ENCODE measurements around the gene NPAS1. TPM values are rescaled to one million over a fixed set of nuclear protein-coding genes. Genes with fewer than 3 reads are reported as not detected.

Gene NPAS1
- total RNA-seq, 1 donor from 2014 or later: not detected

DNA sequence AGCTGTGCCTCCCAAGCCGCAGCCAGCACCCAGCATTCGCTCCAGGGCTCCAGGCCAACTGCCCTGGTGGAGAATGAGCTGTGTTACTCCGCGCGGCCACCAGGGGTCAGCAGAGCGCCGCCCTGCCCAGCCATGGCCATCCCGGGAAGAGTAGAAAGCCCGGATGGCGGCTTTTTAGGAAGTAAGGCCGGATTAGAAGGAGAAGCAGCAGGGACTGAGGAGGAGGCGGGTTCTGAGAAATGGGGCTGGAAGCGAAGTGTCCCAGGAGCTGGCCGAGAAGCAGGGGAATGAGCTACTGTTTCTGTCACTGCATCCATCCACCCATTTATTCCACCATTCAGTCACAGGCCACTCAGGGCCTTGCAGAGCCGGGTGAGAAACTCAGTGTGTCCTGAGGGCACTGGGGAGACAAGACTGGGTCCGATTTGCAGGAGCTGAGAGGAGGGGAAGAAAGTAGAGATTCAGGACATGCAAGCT is 6.6 kb upstream of the NPAS1 start:
- intact Hi-C loops (cut with micrococcal nuclease): loop anchor here (1.0 to 2.0 kb wide), 3 partner anchors 19 to 232 kb away; no protein-coding TSS in a partner anchor

GRCh38 chr19:47018923-47019322 is 714 bp upstream of the NPAS1 start:
- intact Hi-C loops (cut with micrococcal nuclease): no loop called here

DNA sequence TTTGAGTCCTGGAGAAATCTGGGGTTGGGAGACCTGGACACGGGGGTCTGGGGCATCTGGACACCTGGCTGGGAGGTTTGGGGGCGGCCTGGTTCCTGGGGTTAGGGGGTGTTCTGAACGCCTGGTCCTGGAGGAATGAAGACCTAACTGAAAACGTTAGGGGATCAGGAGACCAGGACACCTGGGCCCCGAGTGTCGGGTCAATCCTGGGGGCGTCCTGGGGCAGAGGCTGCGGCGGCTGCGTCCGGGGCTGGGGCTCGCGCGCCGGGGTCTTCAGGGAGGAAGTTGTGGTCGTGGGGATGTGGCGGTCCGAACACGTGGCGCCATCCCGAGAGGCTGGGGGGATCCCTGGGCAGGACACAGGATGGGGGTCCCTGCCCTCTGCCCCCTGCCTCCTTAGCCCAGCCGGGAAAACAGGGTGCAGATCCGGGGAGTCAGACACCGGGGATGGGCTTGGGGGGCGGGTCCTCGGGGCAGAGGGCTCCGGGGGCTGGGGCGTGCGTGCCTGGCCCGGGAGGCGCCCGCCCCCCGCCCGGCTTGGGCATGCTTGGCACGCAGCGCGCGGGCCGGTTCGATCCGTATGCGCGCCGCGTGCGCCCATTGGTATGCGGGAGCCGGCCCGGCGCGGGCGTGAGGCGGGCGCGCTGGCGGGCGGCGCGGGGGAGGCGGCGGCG is 632 bp downstream of the NPAS1 start:
- intact Hi-C loops (cut with micrococcal nuclease): no loop called here

DNA sequence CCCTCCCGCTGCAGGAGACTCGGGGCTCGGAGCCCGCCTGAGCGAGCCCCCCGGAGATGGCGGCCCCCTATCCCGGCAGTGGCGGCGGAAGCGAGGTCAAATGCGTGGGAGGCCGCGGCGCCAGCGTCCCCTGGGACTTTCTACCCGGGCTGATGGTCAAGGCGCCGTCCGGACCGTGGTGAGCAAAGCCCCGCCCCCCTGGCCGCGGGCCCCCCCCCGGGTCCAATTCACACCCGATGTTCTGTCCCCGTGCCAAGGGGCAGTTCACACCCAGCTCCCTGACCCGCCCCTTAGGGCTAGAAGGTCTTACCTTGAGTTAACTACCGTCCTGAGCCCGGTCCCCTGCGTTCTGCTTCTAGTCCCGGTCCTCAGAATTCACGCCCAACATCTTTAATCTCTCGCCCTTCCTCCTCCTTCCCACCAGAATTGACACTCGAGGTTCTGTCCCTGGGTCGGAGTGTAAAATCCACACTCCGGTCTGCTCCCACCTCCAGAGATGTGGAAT is 1.4 kb downstream of the NPAS1 start:
- intact Hi-C loops (cut with micrococcal nuclease): no loop called here

GRCh38 chr19:47021536-47022139 is 2.0 kb downstream of the NPAS1 start:
- intact Hi-C loops (cut with micrococcal nuclease): no loop called here

DNA sequence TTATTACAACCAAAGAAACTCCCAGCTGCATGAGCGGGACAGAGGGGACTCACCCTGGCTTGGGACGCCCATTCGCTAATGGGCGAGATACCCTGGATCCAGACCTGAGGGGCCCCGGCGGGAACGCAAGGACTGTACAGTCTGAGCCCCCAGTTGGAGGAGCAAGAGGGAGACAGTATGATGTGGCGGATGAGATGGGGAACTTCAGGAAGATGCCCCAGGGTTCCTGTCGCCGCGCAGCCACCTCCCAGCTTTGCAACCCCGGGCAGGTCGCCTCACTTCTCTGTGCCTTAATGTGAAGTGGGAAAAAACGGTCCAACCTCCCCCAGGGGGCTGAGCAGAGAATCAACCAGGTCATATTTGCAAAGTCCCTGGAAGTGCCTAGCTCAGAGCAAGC is 2.5 kb downstream of the NPAS1 start:
- intact Hi-C loops (cut with micrococcal nuclease): no loop called here

DNA sequence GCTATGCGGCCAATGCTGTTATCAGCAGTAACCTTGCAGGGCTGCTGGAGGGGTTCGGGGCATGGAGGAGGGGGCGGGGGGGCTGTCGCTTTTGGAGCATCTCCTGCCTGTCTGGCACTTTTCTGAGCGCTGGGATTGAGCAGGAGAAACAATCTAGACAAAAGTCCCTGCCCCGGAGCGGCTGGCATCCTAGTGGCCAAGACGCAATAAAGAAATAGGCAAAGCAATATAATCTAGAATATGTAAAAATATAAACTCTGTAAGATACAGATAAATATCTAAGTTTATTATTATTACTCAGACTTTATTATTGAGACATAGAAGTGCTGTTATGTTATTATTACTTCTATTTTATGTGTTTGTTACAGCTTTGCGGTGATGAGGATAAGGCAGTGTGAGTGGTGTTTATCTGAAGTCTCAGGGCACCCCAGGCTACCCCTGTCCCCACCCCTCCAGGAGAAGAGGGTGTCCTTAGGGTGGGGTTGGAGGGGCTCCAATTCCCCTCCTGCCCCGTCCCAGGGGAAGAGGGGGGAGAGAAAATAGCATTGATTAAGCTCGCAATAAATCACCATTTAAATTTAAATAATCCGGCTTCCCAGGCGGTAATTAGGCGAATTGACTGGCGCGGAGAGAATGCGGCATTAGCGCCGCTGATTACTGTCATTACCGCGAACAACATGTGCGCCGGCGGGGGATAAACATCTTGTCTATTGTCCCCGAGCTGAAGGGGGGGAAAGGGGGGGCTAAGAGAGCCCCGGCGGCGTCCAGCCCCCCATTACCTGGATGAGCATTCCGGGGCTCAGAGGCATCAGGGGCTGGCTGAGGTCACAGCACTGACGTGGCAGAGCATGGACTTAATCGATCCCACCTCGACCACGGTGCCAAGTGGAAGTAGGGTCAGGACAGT is 3.2 kb downstream of the NPAS1 start:
- intact Hi-C loops (cut with micrococcal nuclease): no loop called here

GRCh38 chr19:47023448-47023794 is 3.8 kb downstream of the NPAS1 start:
- intact Hi-C loops (cut with micrococcal nuclease): no loop called here

DNA sequence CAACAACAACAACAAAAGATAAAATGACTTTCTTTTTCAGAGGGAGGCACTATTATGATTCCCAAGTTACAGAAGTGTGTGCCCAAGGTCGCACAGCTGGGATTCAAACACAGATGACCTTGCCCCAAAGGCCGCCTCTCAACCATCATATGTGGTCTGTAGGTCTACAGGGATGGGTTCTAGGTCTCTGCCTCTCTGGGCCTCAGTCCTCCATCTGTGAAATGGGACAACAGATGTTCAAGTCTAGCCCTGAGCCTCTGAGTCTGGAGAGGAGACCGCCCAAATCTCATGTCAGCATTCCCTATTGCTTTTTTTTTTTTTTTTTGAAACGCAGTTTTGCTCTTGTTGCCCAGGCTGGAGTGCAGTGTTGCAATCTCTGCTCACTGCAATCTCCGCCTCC is 4.9 kb downstream of the NPAS1 start:
- intact Hi-C loops (cut with micrococcal nuclease): no loop called here

GRCh38 chr19:47026156-47026555 is 6.5 kb downstream of the NPAS1 start:
- intact Hi-C loops (cut with micrococcal nuclease): no loop called here

DNA sequence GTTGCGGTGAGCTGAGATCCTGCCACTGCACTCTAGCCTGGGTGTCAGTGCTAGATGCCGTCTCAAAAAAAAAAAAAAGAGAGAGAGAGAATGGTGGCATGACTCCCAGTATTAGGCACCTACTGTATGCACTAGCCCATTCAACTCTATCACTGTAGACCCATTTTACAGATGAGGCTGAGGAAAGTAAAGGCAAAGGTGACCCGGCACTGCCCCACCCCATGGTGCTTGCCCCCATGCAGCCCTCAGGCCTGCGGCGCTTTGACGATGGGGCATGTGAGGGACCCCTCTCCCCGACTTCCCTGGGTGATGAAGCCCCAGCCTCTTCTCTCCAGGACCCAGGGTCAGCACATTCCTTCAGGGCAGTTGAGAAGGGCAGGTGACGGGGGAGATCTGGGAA is 7.3 kb downstream of the NPAS1 start:
- intact Hi-C loops (cut with micrococcal nuclease): no loop called here

DNA sequence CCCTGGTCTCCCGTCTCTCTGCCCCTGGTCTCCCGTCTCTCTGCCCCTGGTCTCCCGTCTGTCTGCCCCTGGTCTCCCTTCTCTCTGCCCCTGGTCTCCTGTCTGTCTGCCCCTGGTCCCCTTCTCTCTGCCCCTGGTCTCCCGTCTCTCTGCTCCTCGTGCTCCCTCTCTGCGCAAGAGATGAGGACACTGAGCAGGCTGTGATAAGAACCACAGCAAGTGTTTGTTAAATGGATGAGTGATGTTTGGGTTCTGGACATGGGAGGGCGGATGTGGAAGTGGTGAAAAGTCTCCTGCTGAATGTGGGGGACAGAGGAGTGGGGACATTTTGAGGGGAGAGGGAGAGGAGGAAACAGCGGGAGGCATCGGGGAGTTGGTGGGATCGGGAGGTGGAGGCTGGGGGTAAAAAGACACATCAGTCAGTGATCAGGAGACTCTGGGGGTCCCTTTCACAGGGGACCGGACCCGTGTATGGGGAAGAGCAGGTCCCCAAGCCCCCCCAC is 8.0 kb downstream of the NPAS1 start:
- intact Hi-C loops (cut with micrococcal nuclease): no loop called here

DNA sequence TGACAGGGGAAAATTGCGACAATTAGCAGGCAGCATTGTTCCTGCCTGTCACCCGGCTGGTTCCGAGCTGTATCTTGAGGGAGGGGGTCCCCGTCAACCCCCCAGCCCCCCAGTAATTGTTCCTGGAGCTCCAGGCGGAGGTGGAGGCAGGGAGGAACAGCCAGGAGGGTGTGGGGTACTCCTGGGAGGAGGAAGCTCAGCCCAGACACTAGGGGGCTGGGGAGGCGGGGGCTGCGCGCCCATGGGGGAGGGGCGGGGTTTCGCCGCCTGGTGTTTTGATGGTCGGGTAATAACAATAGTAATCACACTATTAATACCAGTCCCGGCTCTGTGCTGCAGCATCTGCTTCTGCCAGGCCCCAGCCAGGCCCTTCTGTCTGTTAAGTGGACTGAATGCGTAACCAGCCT is 8.6 kb downstream of the NPAS1 start:
- intact Hi-C loops (cut with micrococcal nuclease): no loop called here

GRCh38 chr19:47032171-47032811 is 12.7 kb downstream of the NPAS1 start:
- intact Hi-C loops (cut with micrococcal nuclease): loop anchor here (1.0 kb wide), 1 partner anchor 19 kb away; no protein-coding TSS in a partner anchor

DNA sequence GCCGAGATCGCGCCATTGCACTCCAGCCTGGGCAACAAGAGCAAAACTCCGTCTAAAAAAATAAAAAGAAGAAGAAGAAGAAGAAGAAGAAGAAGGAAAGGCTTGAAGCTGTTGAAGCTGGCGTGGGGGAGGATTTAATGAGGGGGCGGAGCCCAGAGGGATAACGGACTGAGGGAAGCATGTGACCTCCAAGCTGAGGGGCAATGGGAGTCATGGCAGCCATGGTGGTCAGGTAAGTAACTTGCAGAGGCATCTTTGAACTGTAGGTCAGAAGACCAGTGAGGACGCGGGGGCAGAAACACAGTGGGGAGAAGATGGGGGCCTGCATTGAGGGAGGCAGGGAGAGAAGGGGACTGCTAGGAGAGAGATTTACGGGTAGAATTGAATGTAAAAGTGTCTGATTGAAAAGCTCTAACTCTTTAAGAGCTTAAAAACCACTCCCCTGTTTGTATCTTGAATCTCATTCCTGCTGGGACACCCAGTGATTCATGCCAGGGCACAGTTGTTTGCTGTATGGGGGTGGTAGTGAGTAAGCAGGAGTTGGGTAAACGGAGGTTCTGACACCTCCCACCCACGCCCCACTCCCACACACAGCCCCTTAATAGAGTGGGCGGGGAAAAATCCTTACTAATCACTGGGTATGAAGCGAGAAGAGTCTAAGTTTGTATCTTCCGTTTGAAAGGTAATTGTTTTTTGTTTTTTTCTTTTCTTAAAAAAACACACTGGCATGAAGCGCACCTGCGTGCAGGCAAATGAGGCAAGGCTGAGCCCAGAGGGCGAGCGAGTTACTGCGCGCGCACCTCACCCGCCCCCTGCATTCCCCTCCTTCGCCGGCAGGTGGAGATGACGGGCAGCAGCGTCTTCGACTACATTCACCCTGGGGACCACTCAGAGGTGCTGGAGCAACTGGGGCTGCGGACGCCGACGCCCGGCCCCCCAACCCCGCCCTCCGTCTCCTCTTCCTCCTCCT is 15.8 kb downstream of the NPAS1 start:
- intact Hi-C loops (cut with micrococcal nuclease): loop anchor here (1.0 to 5.0 kb wide), 10 partner anchors 13 to 1327 kb away; partner anchors contain the start of genes AP2S1, ARHGAP35, SYNGR4 and TMEM143

DNA sequence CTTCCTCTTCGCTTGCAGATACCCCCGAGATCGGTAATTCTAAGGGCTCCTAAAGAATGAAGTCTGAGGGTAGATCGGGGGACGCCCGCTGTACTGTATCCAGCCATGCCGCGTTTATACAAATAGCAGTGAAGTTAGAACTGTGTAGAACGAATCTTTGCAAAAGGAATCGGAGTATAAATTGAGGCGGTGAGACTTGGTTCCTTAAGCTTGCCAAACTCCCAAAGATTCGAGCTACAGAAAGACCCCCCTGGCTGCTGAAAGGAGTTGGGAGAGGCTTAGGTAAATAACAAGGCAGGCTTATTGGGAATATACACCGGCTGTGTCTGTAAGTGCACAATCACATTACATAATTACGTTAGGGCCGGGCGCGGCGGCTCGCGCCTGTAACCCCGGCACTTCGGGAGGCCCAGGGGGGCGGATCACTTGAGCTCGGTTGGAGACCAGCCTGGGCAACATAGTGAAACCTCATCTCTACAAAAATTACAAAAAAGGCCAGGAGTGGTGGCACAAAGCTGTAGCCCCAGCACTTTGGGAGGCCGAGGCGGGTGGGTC is 16.5 kb downstream of the NPAS1 start:
- intact Hi-C loops (cut with micrococcal nuclease): loop anchor here (1.0 to 5.0 kb wide), 6 partner anchors 41 to 1326 kb away; partner anchors contain the start of genes ARHGAP35, SYNGR4, TMEM143 and ZC3H4

DNA sequence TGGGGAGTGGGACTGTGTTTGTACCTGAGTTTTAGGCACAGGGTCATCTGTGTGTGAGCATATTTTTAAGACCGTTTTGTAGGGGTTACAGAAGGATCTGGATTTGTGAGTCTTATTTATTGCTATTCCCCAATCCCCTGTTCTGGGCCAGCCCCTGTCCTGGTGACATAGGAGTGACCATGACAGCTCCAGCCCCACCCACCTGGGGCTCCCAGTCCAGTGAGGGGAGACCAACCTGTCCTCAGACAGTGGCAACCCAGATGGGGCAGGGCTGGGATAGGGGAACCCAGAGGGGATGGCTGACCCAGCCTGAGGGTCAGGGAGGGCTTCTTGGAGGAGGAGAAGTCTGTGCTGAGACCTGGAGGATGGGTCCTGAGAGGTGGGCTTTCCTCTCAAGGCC is 18.1 kb downstream of the NPAS1 start:
- intact Hi-C loops (cut with micrococcal nuclease): loop anchor here (5.0 kb wide), 3 partner anchors 40 to 1325 kb away; partner anchors contain the start of genes SYNGR4 and TMEM143

DNA sequence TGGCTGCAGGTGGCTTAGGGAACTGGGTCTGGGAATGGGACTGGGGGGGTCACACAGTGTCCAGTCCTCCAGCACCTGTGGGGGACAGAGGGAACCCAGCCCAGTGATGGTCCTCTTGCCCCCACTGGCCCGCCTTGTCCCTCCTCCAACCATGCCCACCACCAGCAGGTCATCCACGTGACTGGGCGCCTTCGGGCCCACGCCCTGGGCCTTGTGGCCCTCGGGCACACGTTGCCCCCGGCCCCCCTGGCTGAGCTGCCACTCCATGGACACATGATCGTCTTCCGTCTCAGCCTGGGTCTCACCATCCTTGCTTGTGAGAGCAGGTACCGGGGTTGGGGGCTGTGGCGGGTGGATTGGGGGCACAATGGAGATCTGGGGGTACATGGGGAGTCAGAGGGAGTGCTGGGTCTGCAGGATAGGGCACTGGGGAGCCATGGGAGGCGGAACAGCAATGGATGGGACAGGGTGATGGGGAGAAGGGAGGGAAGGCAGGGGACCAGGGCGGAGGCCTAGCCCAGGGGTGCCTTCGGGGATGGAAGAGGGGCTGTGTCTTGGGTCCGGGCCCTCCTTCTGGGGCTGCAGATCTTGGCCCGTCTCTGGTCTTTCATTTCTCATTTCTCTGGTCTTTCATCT is 19.7 kb downstream of the NPAS1 start:
- intact Hi-C loops (cut with micrococcal nuclease): loop anchor here (5.0 kb wide), 3 partner anchors 38 to 1323 kb away; partner anchors contain the start of genes SYNGR4 and TMEM143

DNA sequence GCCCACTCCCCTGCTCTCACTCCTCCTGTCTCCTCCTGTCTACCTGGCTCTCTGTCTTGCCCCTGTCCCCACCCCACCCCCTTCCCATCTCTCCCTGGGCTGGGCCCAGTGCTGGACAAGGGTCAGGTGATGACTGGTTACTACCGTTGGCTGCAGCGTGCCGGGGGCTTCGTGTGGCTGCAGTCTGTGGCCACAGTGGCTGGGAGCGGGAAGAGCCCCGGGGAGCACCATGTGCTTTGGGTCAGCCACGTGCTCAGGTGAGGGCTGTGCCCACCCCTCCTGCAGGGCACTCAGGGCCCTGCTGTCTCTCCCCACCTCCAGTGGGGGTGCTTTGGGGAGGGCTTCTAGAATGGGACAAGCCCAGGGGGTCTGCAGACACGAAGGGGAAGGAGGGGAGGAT is 21.2 kb downstream of the NPAS1 start:
- intact Hi-C loops (cut with micrococcal nuclease): no loop called here

Measured in T-helper 1 cell treated with Interleukin-12 subunit alpha and Interleukin-12 subunit beta and Interleukin-4 antibody, amounts not matched to agents 30 ng/mL and 1 ng/mL, for 36 hours (primary cell).